Inflammatory macrophage treated with lipopolysaccharide for 4 hours (primary cell): Measurements from ENCODE around the gene GHR.
"Not testable (repeated sequence)": the region's sequence is repeated elsewhere in the genome, so short reads cannot be mapped to it uniquely, and the experiment has no call there.

Source experiments
- DNase-seq: peaks from one replicate; pipeline ENCODE4 v3.0.0-alpha.2; 2020

The GHR gene

DNA sequence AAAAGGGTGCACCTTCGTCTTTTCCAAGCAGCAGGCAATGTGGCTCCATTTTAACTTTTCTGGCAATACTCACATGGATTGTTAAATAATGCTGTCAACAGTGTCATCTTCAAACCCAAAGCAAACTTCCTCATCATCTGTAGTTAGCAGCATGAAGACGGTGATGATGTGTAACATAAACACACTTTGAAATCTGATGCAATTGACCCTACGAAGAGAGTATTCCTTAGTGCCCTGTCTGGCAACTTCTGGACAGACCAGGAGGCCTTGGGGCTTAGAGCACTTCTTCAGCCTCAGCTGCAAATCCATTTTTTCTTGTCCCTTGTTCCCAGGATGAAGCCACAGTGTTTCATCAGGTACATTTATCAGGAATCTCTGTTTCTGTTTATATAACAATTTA, 149.1 kb downstream of the GHR start:
- DNase-seq: no peak

DNA sequence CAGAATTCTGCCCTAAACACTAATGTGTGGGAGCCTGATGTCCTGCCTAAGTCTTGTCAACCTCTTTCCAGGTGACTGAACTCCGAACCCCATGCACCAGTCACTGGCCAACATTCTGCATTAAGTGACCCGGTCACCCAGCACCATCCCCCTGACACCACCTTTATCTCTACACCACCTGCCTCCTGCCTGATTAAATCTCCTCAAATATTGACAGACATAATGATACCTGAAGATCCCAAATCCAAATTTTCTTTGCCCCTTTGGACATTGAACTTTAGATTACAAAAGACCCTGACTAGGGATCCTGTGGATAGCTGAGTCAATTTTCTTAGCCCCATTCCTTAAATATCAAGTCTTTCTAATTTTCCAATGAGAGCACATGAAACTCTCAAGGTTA, 150.1 kb downstream of the GHR start:
- DNase-seq: no peak

DNA sequence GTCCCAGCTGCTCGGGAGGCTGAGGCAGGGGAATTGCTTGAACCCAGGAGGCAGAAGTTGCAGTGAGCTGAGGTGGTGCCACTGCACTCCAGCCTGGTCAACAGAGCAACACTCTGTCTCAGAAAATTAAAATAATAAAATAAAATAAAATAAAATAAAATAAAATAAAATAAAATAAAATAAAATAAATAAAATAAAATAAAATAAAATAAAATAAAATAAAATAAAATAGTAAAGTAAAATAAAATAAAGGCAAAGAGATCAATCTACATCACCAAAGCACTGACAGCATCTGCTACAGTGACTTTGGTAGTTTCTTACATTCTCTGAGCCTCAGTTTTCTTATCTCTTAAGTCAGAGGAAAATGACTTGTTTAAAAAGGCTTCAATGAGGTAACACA, 152.7 kb downstream of the GHR start:
- DNase-seq: not testable (repeated sequence)

DNA sequence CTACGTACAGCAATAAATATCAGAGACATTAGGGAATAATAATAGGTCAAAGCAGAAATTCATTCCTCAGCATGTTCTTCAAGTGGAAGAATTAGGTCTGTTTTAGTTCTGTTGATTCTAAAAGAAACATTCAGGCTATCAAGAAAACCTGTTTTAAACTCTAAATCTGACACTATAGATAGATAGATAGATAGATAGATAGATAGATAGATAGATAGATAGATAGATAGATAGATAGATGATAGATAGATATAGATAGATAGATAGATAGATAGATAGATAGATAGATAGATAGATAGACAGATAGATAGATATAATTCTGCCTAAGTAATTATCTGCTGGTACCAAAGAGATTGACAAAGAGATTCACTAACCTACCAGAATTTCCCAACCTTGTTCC, 155.7 kb downstream of the GHR start:
- DNase-seq: not testable (repeated sequence)

DNA sequence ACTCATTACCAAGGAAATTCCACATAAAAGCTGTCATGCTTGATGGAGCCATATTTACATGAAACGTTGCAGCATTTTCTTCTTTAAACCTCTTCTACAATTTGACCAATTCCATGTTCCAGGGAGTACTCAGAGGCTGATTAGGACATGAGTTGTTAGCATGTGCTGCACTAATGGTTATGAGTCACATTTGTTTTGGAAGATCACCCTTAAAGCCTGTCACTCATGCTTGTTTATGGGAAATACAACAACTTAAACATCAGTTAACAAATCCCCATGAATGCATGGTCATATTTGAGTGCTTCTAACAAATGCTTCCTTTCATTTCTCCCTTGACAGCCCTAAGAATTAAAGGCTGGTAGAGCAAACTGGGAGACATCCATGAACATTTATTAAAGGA, 156.1 kb downstream of the GHR start:
- DNase-seq: peak; percentile 38

DNA sequence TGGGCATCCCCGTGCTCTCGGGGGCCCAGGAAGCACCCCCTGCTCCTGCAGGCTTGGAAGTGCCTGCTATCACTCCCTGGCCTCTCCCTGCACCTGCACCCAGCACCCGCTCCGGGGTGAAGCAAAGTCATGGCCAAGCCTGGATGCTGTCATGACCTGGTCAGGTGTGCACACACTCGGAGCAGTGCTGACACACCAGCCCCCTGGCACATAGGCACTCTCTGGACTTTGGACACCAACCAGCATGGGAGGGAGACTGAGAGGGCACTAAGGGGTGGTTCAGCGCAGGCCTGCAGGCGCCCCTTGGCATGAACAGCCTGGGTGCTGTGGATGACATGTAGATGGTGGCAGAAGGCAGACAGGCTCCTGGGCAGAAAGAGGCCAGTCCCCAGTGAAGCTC, 158.6 kb downstream of the GHR start:
- no peak for DNase-seq

DNA sequence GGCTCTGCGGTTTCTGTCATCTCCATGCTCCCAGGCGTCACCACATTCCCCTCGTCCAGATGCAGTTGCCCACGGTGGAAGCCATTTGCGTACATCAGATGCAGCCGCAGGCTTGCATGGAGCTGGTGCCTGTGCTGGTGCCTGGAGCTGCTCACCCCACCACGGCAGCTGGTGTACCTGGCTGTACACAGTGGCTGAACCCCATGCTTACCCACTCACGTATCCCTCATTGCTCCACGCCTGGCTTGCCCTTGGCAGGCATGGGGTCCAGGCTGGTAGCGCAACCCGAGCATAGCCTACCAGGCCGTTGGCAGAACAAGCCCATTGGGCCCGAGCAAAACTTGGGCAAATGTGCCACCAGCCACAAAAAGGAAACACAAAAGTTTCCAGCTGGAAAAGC, 159.5 kb downstream of the GHR start:
- DNase-seq: no peak

DNA sequence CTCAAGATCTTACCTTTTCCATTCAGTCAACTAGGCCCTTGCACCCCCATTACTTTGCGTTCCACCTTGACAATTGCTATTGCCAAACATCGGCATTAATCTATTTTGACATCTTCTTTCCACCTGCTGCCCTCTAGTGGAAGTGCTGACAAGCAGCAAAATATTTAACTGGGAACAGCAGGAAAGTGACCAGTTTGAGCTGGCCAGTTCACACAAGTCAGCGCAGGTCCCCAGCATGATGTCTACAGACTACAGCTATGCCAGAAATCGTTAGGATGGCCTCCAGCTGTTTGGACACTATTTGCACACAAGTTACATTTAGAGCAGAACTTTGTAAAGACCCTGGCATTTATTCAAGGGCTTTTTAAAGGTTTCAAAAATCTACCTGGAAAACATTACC, 160.1 kb downstream of the GHR start:
- DNase-seq: peak; percentile 35

DNA sequence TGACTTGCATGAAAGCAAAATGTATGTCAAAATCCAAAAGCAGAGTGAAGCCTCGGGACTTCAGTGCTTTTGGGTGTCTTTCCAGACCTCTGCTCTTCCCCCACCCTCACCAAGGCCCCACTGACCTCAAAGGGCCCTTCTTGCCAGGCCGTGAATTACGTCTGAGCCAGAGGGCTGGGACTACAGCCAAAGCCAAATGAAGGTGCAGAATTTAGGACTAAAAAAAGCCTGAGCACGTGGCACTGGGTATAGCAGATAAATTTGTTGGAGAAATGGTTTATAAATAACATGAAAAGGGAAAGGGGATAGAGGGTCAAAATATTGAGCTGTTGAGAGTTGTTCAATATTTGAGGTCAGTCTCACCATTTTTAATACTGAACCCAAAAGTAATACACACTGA, 163.4 kb downstream of the GHR start:
- DNase-seq: no peak

DNA sequence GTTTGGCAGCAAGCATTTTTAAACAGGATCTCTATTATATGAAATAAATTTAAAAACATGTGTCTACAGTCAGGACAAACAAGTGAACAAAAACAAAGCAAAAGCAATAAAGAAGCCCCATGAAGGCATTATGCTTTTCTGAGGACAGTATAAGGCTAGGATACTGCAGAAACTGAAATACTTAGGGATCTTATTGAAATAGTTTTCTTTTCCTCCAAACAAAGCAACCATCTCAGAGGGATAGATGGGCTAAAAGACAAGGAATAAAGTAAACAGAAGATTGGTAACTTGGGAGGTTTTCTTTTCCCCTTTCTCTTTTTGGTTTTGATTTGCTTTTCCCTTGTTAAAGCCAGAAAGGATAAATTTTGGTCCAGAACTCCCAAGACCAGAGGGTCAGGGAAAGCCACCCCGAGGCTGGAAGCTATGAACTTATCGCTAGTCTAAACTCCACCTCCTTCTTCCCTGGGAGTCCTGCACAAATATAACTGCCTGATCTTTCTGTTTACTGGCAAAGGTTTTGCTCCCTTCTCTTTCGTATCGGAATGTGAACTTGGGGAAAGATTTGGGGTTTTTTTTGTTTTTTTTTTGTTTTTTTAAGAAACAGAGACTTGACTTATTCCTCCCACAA, 164.0 kb downstream of the GHR start:
- no peak for DNase-seq

DNA sequence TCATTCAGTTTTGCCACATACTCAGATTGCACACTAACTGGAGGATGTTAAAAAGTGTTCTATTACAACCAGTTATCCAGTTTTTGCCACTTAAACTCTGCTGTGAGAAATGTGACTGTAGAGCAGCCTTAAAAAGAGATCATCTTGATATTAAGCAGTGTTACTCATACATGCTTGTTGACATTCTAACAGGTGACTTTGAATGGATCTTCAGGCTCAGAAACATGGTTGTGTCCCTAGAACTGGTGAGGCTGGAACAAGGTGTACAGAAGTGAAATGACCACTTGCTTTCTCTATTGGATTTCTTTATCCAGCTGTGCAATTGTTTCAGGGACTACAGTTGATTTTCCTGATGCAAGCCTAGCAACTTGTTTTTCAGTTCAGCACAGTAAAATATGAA, 167.3 kb downstream of the GHR start:
- no peak for DNase-seq

DNA sequence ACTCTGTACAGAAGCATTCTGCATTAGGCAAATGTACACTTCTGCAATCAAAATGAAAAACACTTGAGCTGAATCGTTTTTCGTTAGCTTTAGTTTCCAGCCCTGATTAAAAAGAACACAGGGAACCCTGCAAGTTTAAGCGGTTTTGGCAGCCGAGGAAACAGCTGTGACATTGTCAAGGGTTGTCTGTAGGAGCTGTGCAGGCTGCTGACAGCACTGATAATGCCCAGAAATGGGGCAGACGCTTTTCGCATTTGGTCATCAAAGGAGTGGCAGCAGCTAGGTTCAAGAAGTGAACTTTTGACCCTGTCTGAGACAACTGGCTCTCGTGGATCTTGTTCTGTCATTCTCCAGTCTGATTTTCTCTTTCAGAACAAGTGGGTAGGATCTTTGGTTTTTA, 167.8 kb downstream of the GHR start:
- peak; percentile 26 for DNase-seq

DNA sequence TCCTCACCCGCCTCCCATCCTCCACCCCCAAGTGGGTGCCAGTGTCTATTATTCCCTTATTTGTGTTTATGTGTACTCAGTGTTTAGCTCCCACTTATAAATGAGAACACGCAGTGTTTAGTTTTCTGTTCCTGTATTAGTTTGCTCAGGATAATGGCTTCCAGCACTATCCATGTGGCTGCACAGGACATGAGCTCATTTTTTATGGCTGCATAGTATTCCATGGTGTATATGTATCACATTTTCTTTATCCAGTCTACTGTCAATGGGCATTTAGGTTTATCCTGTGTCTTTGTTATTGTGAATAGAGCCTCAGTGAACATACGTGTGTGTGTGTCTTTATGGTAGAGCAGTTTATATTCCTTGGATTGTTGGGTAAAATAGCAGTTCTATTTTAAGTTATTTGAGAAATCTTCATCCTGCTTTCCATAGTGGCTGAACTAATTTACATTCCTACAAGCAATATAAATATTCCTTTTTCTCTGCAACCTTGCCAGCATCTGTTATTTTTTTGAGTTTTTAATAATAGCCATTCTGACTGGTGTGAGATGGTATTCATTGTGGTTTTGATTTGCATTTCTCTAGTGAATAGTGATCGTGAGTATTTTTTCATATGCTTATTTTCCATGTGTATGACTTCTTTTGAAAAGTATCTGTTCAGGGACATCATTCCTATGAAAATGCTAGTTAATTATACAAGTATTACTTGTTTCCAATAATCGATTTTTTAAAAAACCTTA, 169.3 kb downstream of the GHR start:
- DNase-seq: no peak

DNA sequence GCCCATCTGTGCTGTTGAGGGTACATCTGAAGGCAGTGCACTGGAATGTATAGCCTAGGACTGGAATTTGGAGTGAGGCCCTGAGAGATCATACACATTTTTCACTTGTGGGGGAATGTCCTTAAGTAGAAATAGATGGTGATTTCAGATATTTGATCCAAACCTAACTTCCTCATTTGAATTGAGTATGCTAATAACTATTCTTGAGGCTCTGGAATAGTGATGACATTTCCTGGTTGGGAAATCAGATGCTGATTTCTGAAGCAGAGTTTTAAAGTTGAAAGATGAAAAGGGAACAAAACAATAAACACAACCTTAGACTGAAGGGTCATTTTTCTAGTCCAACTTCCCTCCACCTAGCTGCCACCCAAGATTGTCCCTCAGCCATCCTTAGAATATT, 170.4 kb downstream of the GHR start:
- peak; percentile 73 for DNase-seq

DNA sequence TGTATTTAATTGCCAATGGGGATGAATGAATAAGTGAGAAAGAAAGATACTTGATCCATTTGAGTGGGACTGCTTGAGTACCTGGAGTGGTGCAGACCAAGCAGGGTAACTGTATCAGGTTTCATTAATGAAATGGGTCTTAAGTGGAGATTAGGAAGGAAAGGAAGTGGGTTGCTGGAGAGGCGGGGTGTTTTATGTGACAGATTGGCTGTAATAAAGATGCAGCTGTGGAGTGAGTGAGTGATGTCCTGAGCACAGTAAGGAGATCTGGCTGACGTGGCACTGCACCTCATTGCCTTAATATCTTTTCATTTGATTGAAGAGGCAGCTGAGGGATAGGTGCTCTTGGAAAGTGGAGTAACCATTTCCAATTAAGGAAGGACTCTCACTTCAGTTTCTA, 172.4 kb downstream of the GHR start:
- DNase-seq: no peak

DNA sequence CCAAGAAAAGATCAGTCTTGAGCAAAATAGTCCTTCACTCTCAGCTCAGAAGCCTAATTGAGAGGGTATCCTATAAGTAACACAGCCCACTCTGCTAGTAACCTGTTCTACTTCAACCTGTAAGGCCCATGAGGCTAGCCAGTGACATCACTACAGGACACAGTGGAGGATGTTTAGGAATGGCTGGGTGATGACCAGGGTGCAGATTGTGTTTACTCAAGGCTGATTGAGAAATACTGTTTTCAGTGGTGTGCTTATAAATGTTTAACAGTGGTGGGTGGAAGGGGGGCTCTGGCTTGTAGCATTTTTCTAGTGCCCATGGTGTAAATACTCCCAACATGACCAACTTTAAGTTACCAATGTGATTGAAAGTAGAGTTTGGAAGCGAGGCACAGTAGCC, 173.6 kb downstream of the GHR start:
- no peak for DNase-seq

DNA sequence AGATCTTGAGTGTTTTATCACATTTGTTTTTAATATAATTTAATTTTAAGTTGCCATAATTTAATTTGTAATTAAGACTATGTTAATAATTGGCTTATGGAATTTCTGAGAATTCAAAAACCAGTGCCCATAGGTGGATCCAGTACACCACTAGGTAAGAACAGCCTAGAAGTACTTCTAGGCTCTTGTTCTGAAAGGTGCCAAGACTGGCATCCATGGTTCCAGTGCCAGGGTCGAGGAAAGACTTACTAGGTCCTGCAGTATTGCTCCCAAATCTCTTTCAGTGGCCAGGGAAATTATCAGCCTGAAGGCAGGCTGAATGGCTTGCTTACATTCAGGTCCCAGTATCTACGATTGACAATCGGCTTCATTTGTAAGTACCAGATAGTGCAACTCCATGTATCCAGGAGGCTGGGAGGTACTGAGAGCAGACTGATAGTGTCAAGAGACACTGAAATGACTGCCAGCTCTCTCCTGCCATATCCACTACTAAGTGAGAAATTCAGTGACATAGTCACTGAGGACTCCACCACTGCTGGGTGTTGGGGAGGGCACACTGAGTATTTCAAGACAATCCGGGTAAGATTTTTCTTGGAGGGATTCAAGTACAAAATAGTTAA, 174.2 kb downstream of the GHR start:
- no peak for DNase-seq

DNA sequence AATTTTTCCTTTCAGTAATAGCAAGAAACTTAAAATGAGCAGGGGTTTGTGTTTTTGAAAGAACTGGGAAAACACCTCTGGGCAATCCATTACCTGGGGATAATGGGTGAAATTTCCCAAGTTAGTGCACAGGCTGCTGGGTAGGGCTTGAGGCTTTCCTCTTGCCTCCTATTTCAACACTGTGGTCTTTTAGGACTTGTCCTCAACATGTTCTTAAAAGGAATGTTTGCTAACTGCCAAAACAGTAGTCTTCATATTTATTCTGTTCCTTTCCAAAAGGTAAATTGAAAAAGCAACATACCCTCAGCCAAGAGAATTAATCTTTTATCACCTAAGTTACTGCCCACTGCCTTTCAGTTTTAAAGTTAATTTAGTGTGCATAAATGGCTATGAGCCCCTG, 175.1 kb downstream of the GHR start:
- DNase-seq: no peak

DNA sequence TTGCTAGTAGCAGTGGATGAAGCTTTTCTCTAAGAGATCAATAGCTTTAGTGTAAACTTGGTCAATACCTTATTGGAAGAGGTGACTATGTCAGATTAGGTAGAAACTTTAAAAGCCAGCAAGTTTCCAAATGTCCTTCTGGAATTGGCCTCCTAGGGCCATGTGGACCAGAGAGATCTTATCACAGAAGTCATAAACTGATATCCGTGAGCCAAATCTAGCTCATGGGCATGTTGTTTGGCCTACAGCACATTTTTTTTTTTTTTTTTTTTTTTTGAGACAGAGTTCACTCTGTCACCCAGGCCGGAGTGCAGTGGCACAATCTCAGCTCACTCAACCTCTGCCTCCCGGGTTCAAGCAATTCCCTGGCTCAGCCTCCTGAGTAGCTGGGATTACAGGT, 175.9 kb downstream of the GHR start:
- DNase-seq: no peak

DNA sequence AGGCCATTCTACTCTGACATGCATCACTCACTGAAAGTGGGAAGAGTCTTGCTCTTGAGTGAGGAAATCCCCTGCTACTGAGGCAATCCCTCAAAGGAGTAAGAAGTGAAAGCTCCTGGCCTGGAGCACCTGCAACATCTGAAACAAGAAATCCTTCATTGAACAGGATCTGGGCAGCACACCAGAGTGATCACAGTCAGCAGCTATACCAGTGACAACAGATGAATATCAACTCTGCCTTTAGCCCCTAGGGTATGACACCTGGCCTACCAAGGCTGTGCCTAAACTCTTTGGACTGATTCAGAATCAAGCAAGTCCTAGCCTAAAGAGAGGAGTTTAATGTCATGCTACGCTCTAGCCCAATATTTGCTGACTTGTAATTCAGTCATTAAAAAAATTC, 177.2 kb downstream of the GHR start:
- no peak for DNase-seq

DNA sequence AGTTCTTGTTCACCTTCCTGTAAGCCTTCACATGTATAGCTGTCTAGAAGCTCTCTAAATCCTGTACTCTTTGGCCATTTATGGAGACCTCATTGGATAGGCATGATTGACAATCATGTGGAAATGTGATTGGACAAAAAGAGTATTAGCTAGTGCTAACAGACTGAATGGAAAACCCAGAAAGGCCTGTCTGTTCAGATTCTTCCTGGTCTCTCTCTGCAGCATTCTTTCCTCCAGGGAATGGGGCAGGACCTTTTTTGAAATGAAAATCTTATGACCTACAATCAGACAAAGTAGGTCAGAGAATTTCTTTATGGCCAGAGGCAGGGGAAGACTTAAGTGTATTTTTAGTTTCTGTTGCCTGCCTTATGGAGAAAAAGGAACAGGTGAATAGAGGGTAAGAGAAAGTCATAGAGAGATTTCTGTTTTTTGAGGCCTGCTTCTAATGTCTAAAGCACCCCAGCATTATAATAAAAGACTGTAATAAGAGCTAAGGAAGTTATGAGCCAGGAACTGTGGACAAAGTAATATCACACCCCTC, 181.0 kb downstream of the GHR start:
- no peak for DNase-seq

DNA sequence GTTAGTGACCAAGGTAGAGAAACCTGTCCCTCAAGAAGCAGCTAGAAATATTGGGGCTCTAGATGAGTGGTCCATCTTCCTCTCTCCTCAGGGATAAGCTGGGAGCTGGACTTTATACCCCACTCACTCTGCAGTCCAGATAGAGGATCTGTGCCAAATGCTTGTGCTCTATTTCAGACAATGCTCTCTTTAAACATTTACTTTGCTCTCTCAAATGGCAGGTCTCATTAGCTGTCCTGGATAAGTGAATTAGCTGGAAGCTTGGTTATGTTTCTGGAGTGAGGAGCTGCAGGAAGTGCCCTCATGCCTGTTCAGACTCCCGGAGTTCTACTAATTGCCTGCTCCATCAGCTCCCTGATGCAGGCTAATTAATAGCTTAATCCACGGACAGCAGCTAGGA, 182.3 kb downstream of the GHR start:
- no peak for DNase-seq

DNA sequence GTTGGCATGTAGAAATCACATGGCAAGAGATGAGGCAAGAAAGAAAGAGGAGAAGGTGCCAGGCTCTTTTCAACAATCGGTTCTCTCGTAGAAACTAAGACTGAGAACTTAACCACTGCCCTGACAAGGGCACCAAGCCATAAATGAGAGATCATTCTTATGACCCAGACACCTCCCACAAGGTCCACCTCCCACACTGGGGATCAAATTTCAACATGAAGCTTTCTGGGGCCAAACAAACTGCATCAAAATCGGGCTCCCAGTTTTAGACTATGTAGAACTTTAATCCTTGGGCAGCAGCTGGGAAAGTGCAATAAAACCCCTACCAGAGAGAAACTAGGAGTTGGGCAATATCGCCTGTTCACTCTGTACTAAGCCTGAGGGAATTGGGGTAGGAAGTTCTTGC, 183.2 kb downstream of the GHR start:
- no peak for DNase-seq

DNA sequence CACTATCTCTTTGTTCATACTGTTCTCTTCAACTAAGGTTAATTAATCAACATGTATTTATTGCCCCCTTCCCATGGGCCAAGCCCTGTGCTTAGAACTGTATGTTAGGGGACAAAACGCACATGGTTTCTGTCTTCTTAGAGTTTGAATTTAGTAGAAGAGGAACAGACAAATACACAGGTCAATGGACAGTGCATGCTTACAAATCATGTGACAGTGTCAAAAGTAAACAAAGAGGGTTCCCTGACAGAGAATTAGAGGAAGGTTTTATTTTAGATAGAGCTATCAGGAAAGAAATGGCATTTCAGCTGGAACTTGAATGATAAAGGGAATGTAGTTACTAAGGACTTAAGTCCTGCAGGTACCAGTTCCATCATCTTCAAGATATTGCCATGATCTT, 188.2 kb downstream of the GHR start:
- DNase-seq: no peak
